Testis (tissue), 3 donors: ENCODE data around the gene RALB. TPM values are rescaled to one million over a fixed set of nuclear protein-coding genes. Genes with fewer than 3 reads are reported as not detected.

Source experiments
- DNase-seq: peaks from one replicate; pipeline ENCODE4 v3.0.0-alpha.2; 2019
- H3K27ac ChIP-seq, 2 donors: fragments of 200-600 bp; sonication (generic); one replicate each; pipeline ENCODE4 v1.5.1; 2019
- H3K27me3 ChIP-seq: fragments of 200-600 bp; sonication (generic); one replicate; pipeline ENCODE4 v1.5.1; 2019
- H3K36me3 ChIP-seq: fragments of 200-600 bp; sonication (generic); one replicate; pipeline ENCODE4 v1.5.1; 2017; ENCODE audit warnings: low read depth; ENCODE audit errors: missing control alignments
- H3K4me1 ChIP-seq: fragments of 200-600 bp; sonication (generic); one replicate; pipeline ENCODE4 v1.5.1; 2019
- H3K4me3 ChIP-seq, 2 donors: fragments of 200-600 bp; sonication (generic); one replicate each; pipeline ENCODE4 v1.5.1; 2017 to 2019
- H3K9me3 ChIP-seq: fragments of 200-600 bp; sonication (generic); one replicate; pipeline ENCODE4 v1.5.1; 2017
- POLR2A ChIP-seq: fragments of 450-650 bp; IDR thresholded peaks from one replicate; pipeline ENCODE4 v1.6.1; 2017; ENCODE audit warnings: antibody characterized with exemption, mild to moderate bottlenecking, moderate library complexity
- WGBS, 2 donors: methylation state at CpG; one replicate each; pipeline ENCODE4 v1.1.5; 2018; 5-methylcytosine and 5-hydroxymethylcytosine counted together
- intact Hi-C: fragments of 100-400 bp; cut with DNase I; formaldehyde crosslinking; loops from one replicate; pipeline ENCODE4 v1.15.1; 2023; ENCODE audit warnings: low total_unique reads
- polyA plus RNA-seq: library from polyadenylated mRNA; stranded (reverse); fragments of 350-450 nt; fragmentation: Illumina TruSeq; extraction: RNeasy Lipid Tissue Mini Kit (QIAGEN cat#74804); gene quantifications from one replicate; pipeline ENCODE4 v1.2.3, GENCODE V29; 2014; ENCODE audit warnings: low read depth, low replicate concordance; ENCODE audit not compliant: insufficient read depth
- total RNA-seq, 2 donors: library from RNA; depleted of rRNA; stranded (reverse); fragments of >200 nt; gene quantifications; one replicate each; pipeline ENCODE4 v1.2.3, GENCODE V29; 2016
- TF ChIP-seq, protein P1 (sequence below), 3 experiments: fragments of 450-650 bp in 2 of 3; fragments of 200-600 bp in 1 of 3; sonication (generic) in 1 of 3; IDR thresholded peaks; one replicate each; pipeline ENCODE4 v1.5.1; 2016 to 2019; ENCODE audit warnings: antibody characterized with exemption in 3 of 3, mild to moderate bottlenecking in 2 of 3, moderate library complexity in 1 of 3

Gene RALB
- total and polyA plus RNA-seq, 3 donors from 2014 or later = 69.9 to 91.6 (median 88.7) TPM

DNA sequence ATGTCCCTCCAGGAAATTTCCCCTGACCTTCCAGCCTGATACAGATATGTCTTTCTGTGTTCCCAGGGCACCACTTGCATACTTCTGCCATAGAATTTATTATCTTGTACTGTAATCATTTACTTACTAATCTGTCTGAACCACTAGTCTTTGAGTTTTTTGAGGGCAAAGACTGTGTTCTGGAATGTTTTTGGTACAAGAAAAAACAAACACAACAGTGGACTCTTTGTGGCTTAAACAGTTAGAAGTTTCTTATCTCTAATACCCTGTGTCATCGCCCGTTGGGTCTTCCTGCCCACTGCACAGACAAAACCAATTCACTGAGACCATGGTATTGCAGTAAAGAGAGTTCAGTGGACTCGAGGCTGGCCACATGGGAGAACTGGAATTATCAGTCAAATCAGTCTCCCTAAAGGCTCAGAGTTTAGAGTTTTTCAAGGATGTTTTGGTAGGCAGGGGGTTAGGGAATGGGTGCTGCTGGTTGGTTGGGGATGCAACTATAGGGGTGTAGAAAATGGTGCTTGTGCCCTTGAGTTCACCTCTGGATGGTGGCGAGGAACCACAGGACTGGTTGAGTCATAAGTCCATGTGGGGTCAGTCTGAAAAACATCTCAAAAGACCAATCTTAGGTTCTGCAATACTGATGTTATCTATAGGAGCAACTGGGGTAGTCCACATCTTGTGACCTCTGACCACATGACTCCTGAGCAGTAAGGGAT lies 20.3 kb downstream of the RALB start:
- Histone ChIP-seq H3K27me3 (no peaks in the 10 kb centered on the region), H3K9me3 (no peaks in the 10 kb centered on the region), H3K4me3 (no peak overlapping the region), H3K27ac (no peak overlapping the region), H3K4me1 (no peaks in the 10 kb centered on the region), H3K36me3 (no peaks in the 10 kb centered on the region)
- DNase-seq = no peak
- TF ChIP-seq, protein P1, sequence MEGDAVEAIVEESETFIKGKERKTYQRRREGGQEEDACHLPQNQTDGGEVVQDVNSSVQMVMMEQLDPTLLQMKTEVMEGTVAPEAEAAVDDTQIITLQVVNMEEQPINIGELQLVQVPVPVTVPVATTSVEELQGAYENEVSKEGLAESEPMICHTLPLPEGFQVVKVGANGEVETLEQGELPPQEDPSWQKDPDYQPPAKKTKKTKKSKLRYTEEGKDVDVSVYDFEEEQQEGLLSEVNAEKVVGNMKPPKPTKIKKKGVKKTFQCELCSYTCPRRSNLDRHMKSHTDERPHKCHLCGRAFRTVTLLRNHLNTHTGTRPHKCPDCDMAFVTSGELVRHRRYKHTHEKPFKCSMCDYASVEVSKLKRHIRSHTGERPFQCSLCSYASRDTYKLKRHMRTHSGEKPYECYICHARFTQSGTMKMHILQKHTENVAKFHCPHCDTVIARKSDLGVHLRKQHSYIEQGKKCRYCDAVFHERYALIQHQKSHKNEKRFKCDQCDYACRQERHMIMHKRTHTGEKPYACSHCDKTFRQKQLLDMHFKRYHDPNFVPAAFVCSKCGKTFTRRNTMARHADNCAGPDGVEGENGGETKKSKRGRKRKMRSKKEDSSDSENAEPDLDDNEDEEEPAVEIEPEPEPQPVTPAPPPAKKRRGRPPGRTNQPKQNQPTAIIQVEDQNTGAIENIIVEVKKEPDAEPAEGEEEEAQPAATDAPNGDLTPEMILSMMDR (IDR thresholded peaks at IDR 0.05) = no peak
- no peak for TF ChIP-seq POLR2A
- 73 to 76% methylated on average over 4 of the region's 4 CpGs for WGBS, 2 donors
- intact Hi-C loops = no loop called here

GRCh38 chr2:120275617-120276400 lies 23.2 kb downstream of the RALB start:
- DNase-seq = no peak
- Histone ChIP-seq H3K4me1 (no peaks in the 10 kb centered on the region), H3K9me3 (no peaks in the 10 kb centered on the region), H3K36me3 (no peaks in the 10 kb centered on the region), H3K27ac (no peak overlapping the region), H3K4me3 (no peak overlapping the region), H3K27me3 (no peaks in the 10 kb centered on the region)
- TF ChIP-seq, protein P1 (IDR thresholded peaks at IDR 0.05) = no peak
- TF ChIP-seq POLR2A = no peak
- 92 to 93% methylated on average over 8 of the region's 8 CpGs for WGBS, 2 donors
- intact Hi-C loops = no loop called here

- Histone ChIP-seq H3K27me3 (no peaks in the 10 kb centered on the region), H3K36me3 (no peaks in the 10 kb centered on the region), H3K27ac (no peak overlapping the region), H3K9me3 (no peaks in the 10 kb centered on the region), H3K4me3 (no peak overlapping the region), H3K4me1 (no peaks in the 10 kb centered on the region)
- intact Hi-C loops = no loop called here
- DNase-seq = no peak
- WGBS, 2 donors = 69 to 72% methylated on average over 19 of the region's 19 CpGs
- TF ChIP-seq, protein P1 (IDR thresholded peaks at IDR 0.05) = no peak
- TF ChIP-seq POLR2A = no peak
Measured at GRCh38 chr2:120277505-120278205, 25.0 kb downstream of the RALB start.

DNA sequence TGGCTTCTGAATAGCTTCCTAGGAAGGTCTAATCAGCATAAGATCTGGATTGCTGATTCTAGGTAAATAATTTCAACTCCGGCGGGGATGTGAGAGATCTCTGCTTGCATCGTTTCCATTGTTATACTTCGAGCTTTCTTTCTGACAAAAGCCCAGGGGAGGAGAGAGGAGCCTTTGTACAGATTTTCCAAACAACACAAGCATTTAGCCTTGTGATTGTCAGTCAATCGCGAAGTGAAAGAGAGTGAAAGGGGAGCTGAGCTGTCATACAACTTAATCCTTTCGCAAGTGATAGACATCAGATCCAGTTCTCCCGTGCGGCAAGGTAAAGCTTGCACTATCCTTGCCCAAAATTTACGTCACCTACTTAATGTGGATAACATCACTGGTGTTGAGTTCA lies 26.2 kb downstream of the RALB start:
- no peaks in the 10 kb centered on the region for H3K9me3 ChIP-seq
- TF ChIP-seq, protein P1 (IDR thresholded peaks at IDR 0.05) = no peak
- TF ChIP-seq POLR2A = no peak
- 77 to 80% methylated on average over 10 of the region's 10 CpGs for WGBS, 2 donors
- no peaks in the 10 kb centered on the region for H3K27me3 ChIP-seq
- H3K4me3 ChIP-seq = no peak overlapping the region
- intact Hi-C loops = no loop called here
- no peak overlapping the region for H3K27ac ChIP-seq
- no peaks in the 10 kb centered on the region for H3K36me3 ChIP-seq
- H3K4me1 ChIP-seq = no peaks in the 10 kb centered on the region
- DNase-seq = no peak
